Large intestine (tissue), 3 donors: ENCODE results near the gene TMEM208. TPM values are rescaled to one million over a fixed set of nuclear protein-coding genes. Genes with fewer than 3 reads are reported as not detected.

Source experiments
- DNase-seq, 2 donors: peaks; one replicate each; pipeline versions ENCODE4 v3.0.0 to v3.0.0-alpha.2; 2013
- H3K27ac ChIP-seq: one replicate; pipeline ENCODE4 v1.5.1; 2013; ENCODE audit warnings: low read length
- H3K27me3 ChIP-seq: 2 replicates; pipeline ENCODE4 v1.6.1; 2013; ENCODE audit warnings: low read length; ENCODE audit not compliant: control insufficient read depth, insufficient read depth
- H3K36me3 ChIP-seq: 2 replicates; pipeline ENCODE4 v1.6.1; 2013; ENCODE audit warnings: low read length; ENCODE audit not compliant: control insufficient read depth, insufficient read depth
- H3K4me1 ChIP-seq: one replicate; pipeline ENCODE4 v1.6.1; 2013; ENCODE audit warnings: low read length; ENCODE audit not compliant: control insufficient read depth, insufficient read depth
- H3K4me3 ChIP-seq: one replicate; pipeline ENCODE4 v1.5.1; 2013; ENCODE audit warnings: low read length
- H3K9me3 ChIP-seq: one replicate; pipeline ENCODE4 v1.6.1; 2013; ENCODE audit warnings: mild to moderate bottlenecking, low read depth, low read length, moderate library complexity; ENCODE audit not compliant: control insufficient read depth
- WGBS: methylation state at CpG from one replicate; pipeline ENCODE4 v1.1.5; 2013; ENCODE audit warnings: low lambda C conversion rate; ENCODE audit not compliant: insufficient coverage; 5-methylcytosine and 5-hydroxymethylcytosine counted together
- polyA plus RNA-seq: library from polyadenylated mRNA; unstranded; fragments of 120-200 nt; gene quantifications from one replicate; pipeline ENCODE4 v1.2.1, GENCODE V29; 2013

Gene TMEM208
- polyA plus RNA-seq, 1 donor, result 52.8 TPM

- no CpG with 5 or more reads among the region's 9 CpGs for WGBS
- peaks cover 7% of the 10 kb centered on the region for H3K4me1 ChIP-seq
- no peak for DNase-seq
- H3K27me3 ChIP-seq, result peaks cover 18% of the 10 kb centered on the region
- H3K9me3 ChIP-seq, result no peaks in the 10 kb centered on the region
- H3K27ac ChIP-seq, result no peak overlapping the region
- no peak overlapping the region for H3K4me3 ChIP-seq
- H3K36me3 ChIP-seq, result no peaks in the 10 kb centered on the region
These were observed 37.3 kb downstream of the TMEM208 start for GRCh38 chr16:67264277-67264676.

- Histone ChIP-seq H3K4me3 (no peak overlapping the region), H3K36me3 (no peaks in the 10 kb centered on the region), H3K9me3 (no peaks in the 10 kb centered on the region), H3K27me3 (peaks cover 18% of the 10 kb centered on the region), H3K27ac (no peak overlapping the region), H3K4me1 (peaks cover 7% of the 10 kb centered on the region)
- no CpG with 5 or more reads among the region's 5 CpGs for WGBS
- no peak for DNase-seq
These were observed 37.9 kb downstream of the TMEM208 start for GRCh38 chr16:67264866-67265265.

- H3K27me3 ChIP-seq, result peaks cover 18% of the 10 kb centered on the region
- WGBS, result no CpG with 5 or more reads among the region's 8 CpGs
- no peak for DNase-seq
These were observed 38.9 kb downstream of the TMEM208 start for GRCh38 chr16:67265834-67266233.

GRCh38 chr16:67268136-67268579, 41.2 kb downstream of the TMEM208 start:
- no CpG with 5 or more reads among the region's 5 CpGs for WGBS
- Histone ChIP-seq H3K27me3 (peaks cover 18% of the 10 kb centered on the region), H3K9me3 (no peaks in the 10 kb centered on the region), H3K27ac (peak overlapping the region; percentile 30), H3K36me3 (no peaks in the 10 kb centered on the region), H3K4me1 (peaks cover 7% of the 10 kb centered on the region), H3K4me3 (no peak overlapping the region)
- DNase-seq, result peak; percentile 86 to 87

More at GRCh38 chr16:67265834-67266233, 38.9 kb downstream of the TMEM208 start:
- H3K9me3 ChIP-seq, result no peaks in the 10 kb centered on the region
- no peak overlapping the region for H3K27ac ChIP-seq
- no peaks in the 10 kb centered on the region for H3K36me3 ChIP-seq
- H3K4me3 ChIP-seq, result no peak overlapping the region
- peaks cover 7% of the 10 kb centered on the region for H3K4me1 ChIP-seq

GRCh38 chr16:67269766-67270165, 42.8 kb downstream of the TMEM208 start:
- no peaks in the 10 kb centered on the region for H3K9me3 ChIP-seq
- WGBS, result no CpG with 5 or more reads among the region's 5 CpGs
- peaks cover 7% of the 10 kb centered on the region for H3K4me1 ChIP-seq
- DNase-seq, result no peak
- no peak overlapping the region for H3K27ac ChIP-seq
- H3K36me3 ChIP-seq, result no peaks in the 10 kb centered on the region
- H3K4me3 ChIP-seq, result no peak overlapping the region
- peaks cover 8% of the 10 kb centered on the region for H3K27me3 ChIP-seq

- H3K27me3 ChIP-seq, result peaks cover 3% of the 10 kb centered on the region
- no peak for DNase-seq
- H3K9me3 ChIP-seq, result no peaks in the 10 kb centered on the region
- H3K27ac ChIP-seq, result no peak overlapping the region
- H3K4me3 ChIP-seq, result no peak overlapping the region
- peaks cover 7% of the 10 kb centered on the region for H3K4me1 ChIP-seq
- H3K36me3 ChIP-seq, result no peaks in the 10 kb centered on the region
- WGBS, result 100% methylated on average over 1 of the region's 11 CpGs
These were observed 44.0 kb downstream of the TMEM208 start for GRCh38 chr16:67270931-67271338.

- Histone ChIP-seq H3K27me3 (no peaks in the 10 kb centered on the region), H3K36me3 (peaks cover 2% of the 10 kb centered on the region), H3K27ac (no peak overlapping the region), H3K9me3 (no peaks in the 10 kb centered on the region), H3K4me3 (no peak overlapping the region), H3K4me1 (peaks cover 7% of the 10 kb centered on the region)
- no CpG with 5 or more reads among the region's 4 CpGs for WGBS
- no peak for DNase-seq
These were observed 44.5 kb downstream of the TMEM208 start for GRCh38 chr16:67271446-67271845.

GRCh38 chr16:67275321-67275720, 48.4 kb downstream of the TMEM208 start:
- Histone ChIP-seq H3K4me3 (no peak overlapping the region), H3K27ac (no peak overlapping the region), H3K36me3 (peaks cover 10% of the 10 kb centered on the region), H3K9me3 (peaks cover 5% of the 10 kb centered on the region), H3K4me1 (peaks cover 20% of the 10 kb centered on the region), H3K27me3 (no peaks in the 10 kb centered on the region)
- DNase-seq, result no peak
- WGBS, result no CpG with 5 or more reads among the region's 2 CpGs

- peak in 1 of 2 donors; percentile 44 for DNase-seq
- H3K4me3 ChIP-seq, result no peak overlapping the region
- peak overlapping the region; percentile 56 for H3K27ac ChIP-seq
- 100% methylated on average over 1 of the region's 4 CpGs for WGBS
- no peaks in the 10 kb centered on the region for H3K27me3 ChIP-seq
- peaks cover 20% of the 10 kb centered on the region for H3K4me1 ChIP-seq
- peaks cover 10% of the 10 kb centered on the region for H3K36me3 ChIP-seq
- H3K9me3 ChIP-seq, result peaks cover 5% of the 10 kb centered on the region
These were observed 50.5 kb downstream of the TMEM208 start for GRCh38 chr16:67277294-67277998.

- peak overlapping the region; percentile 55 for H3K4me3 ChIP-seq
- no peak for DNase-seq
- WGBS, result no CpG with 5 or more reads among the region's 13 CpGs
These were observed 51.3 kb downstream of the TMEM208 start for GRCh38 chr16:67277999-67278772.

More at GRCh38 chr16:67277999-67278772, 51.3 kb downstream of the TMEM208 start:
- H3K36me3 ChIP-seq, result peaks cover 10% of the 10 kb centered on the region
- H3K27me3 ChIP-seq, result no peaks in the 10 kb centered on the region
- peaks cover 20% of the 10 kb centered on the region for H3K4me1 ChIP-seq
- H3K9me3 ChIP-seq, result peaks cover 5% of the 10 kb centered on the region
- peak overlapping the region; percentile 56 for H3K27ac ChIP-seq
